DMS153 (cell line): ENCODE measurements around the gene RNF166.
A peak's percentile ranks its signal among the peaks of the same experiment; 100 is the strongest.

Experiments
- DNase-seq: peaks from one replicate; lab custom pipeline; 2025; lab: John Stamatoyannopoulos, UW

Gene RNF166

DNA sequence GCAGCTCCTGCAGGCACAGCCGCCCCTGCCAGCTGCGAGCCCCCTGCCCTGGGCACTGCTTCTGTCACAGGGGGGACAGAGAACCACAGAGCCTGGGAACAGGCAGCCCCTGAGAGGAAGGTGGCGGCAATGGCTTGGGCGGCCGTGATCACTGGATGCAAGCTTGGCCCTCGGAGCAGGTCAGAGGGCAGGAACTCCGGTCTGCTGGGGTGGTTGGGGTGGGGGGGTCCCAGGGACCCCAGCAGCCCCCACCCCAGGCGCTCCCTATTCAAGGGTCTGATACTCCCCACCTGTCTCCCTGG lies 53.5 kb downstream of the RNF166 start:
- no peak for DNase-seq

DNA sequence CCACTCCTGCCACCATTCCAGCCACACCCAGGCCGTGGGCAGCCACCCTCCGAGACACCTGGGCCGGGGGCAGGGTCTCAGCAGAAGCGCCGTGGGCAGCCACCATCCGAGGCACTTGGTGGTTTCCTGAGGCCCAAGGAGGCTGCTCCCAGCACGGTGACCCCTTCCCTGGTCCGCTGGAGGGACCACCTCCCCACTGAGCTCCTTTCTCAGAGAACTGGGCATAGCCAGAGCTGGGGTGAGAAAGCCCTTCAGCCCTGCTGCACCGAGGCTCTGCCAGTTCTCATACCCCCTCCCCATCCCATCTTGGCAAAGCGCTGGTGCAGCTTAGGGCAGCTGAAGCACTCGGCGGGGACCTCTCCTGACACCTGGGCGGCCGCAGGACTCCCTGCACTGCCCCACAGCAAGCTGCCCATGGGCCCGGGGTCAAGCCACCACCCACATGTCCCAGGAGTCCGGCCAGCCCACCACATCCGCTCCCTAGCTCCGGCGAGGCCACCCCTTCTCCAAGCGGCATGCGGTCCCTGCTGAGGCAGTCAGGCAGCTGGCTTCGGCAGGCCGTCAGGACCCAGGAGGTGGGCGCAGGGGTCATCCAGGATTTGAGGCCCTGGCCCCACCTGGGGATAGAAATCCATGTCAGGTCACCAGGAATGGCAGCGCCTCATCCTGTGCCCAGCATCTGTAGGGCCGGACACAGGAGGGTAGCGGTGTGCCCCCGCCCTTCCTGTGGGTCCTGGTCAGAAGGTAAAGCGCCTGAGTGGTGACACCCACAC lies 54.0 kb downstream of the RNF166 start:
- DNase-seq: no peak

DNA sequence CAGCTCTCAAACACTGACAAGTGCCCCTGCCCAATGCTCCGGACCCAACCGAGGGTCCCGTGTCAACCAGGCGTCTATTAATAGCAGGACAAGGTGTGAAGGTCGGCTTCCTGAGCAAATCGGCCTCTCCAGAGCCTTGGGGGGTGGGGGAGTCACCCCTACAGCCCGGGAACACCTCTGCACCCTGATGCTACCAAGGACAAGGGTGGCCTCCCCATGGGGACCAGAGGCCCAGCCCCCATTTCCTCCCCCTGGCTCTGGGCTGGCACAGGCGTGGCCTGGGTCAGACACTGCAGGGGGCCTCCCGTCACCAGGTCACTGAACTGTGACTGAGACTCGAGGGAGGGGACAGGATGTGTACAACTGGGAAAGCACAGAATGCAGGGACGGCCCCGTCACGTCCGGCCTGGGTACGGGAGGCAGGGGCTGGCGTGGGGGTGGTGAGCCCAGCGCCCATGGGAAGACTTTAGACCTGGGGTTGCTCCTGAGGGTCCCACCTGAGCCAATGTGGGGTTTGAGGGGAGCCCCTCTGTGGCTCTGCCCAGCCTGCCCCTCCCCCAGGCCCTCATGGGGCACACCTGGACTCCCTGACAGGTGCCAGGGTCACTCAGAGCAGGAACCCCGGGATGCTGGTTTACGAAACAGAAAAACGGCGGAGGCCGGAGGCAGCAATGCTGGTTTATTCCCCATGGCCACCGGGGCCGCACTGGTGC lies 54.8 kb downstream of the RNF166 start:
- DNase-seq: peak; percentile 73

DNA sequence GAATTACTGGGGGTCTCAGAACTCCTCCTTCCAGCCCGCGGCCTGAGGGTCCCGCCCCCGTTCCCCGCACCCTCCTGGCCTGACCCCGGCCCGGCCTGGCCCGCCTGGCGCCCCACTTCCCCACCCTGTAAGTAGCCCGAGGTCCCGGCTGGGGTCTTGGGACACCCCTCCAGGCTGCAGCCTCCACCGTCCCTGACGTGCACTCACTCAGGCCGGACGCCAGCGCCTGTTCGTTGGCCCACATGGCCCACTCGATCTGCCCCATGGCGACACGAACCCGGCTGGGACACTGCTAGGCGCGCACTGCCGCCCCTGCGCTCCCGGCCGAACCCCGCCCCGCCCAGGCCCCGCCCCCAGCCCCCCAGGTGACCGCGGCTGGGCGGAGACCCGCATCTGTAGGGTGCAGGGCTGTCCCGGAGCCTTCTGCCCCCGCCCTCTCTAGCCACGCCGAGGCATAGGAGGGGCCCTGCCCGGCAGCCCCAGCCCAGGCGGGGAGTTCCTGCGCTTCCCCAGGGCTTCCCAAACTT lies 55.4 kb downstream of the RNF166 start, which contains the start of gene CYBA:
CYBA (minus strand) TSS at position 305 of the 527 bp plus-strand sequence; CDS start at position 265, 40 bp downstream.
- peak; percentile 39 for DNase-seq

DNA sequence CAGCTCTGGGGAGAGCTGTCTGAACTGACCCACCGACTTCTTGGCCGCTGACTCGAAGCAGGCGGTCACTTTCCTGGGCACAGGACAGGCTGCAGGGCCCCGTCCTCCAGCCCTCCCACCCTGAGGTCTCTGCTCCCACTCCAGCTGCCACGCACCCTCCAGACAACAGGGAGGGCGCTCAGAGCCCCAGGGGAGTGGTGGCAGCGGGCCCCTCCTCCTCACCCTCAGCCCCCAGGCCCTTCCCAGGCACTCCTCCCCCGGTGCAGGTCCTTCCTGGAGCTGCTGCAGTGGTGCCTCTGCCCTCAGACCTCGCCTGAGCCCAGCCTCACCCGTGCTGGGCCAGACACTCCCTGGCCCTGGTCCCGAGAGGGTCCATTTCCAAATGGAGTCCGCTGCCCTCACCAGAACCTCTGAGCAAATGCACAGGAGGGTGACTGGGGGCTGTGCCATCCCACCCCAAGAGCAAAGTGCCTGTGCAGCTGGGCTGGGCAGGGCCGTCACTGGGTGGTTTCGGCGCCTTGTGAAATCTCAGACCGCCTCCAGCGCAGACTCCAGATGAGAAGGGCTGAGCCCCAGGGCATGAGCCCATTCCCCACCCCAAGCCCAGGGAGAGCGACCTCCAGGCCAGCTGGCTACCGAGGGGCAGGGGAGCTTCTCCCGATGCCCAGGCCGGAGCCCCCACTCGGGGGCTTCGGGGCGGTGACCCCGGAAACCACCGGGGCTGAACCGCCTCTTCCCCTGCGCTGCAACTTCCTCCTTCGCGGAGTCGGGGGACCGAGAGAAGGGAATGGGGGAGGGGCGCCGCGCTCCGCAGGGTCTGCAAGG lies 56.1 kb downstream of the RNF166 start:
- DNase-seq: no peak

DNA sequence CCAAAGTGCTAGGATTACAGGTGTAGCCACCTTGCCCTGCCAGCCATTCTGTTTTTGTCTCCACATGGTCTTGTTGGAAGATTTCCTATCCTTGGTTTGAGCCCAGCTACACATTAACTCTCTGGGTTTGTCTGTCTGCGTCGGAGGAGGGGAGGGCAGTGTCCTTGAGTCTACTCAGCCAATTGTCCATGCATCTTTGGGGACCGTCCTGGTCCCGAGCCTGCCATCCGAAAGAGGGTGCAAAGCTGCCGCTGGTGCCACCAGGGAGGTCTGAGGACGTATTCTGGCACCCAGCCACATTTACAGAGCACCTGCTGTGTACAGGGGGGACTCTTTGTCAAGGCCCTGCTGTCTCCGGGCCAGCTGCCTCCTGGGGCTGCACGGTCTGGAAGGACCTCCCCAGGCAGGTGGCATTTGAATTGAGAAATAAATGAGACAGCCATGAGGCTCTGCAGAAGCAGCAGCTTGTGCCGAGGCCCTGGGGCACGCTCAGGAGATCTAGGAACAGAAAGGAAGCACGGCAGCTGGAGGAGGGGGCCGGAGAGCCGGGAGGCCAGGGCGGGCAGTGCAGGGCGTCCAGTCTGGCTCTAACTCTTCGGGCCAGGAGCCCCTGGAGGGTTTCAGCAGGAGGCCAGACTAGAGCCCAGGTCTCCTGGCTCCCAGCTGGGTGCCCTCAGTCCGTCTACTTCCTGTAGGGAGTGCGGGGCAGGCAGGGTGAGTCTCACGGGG lies 56.8 kb downstream of the RNF166 start:
- peak; percentile 36 for DNase-seq

DNA sequence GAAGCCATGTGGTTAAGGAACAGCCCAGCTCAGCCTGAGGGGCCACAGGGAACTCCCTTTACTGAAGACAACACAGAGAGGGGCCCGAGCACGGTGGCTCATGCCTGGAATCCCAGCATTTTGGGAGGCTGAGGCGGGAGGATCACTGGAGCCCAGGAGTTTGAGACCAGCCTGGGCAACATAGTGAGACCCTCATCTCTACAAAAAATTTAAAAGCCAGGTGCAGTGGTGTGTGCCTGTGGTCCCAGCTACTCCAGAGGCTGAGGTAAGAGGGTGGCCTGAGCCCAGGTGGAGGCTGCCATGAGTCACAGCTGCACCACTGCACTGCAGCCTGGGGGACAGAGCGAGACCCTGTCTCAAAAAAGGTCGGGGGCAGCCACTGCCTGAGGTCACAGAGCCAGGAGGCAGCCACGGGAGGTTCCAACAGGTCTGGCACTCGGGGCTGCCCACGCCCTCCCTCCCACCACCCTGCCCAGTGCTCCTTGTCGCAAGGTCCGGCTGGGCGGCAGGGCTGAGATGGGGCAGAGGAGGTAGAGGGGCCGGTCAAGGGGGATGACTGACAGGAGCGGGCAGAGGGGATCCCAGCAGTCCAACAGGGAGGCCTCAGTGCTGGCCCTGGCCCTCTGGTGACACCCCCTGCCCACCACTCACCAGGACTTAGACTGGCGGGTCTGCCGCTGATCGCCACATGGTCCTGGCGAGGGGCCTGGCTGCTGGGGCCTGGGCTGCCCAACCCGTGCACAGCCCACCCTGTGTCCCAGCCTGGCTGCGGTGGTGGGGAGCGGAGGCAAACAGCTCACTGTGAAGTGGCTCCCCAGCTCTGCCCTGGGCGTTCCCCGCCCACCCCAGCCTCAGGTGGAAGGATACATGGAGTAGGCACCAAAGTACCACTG lies 58.8 kb downstream of the RNF166 start:
- no peak for DNase-seq
